SK-N-SH (cell line): Measurements from ENCODE around the gene NME2. TPM values are rescaled to one million over a fixed set of nuclear protein-coding genes. Genes with fewer than 3 reads are reported as not detected.

ENCODE experiments used
- CTCF ChIA-PET: fragments of 300-600, 350-600 bp; formaldehyde crosslinking; extraction: SDS; loops from one replicate; lab custom pipeline; 2021; lab: Yijun Ruan, JAX
- POLR2A ChIA-PET: fragments of 350-600 bp; sonication (Branson Sonifier 250); formaldehyde crosslinking; extraction: SDS; loops from one replicate; lab custom pipeline; 2020; ENCODE audit warnings: antibody characterized with exemption, inconsistent platforms; lab: Yijun Ruan, JAX
- DNase-seq: peaks from one replicate; pipeline ENCODE4 v3.0.0; 2012
- H2AFZ ChIP-seq: fragments of 200-600 bp; sonication (generic); 2 replicates; pipeline ENCODE4 v1.8.1; 2016; ENCODE audit warnings: antibody characterized with exemption, mild to moderate bottlenecking, low read depth
- H3F3A ChIP-seq: fragments of 200-600 bp; sonication (generic); replicated peaks from 2 replicates; pipeline ENCODE3; 2016; ENCODE audit warnings: antibody characterized with exemption, mild to moderate bottlenecking; ENCODE audit not compliant: insufficient read depth
- H3K27ac ChIP-seq, 2 experiments: fragments of 200-500 bp in 1 of 2; fragments of 200-600 bp in 1 of 2; sonication (Bioruptor generic) in 1 of 2; sonication (generic), shearing (Covaris generic) in 1 of 2; 2 replicates each; pipeline versions ENCODE4 v1.5.1 to v1.6.1; 2014 to 2016; ENCODE audit warnings: low read depth in 2 of 2, inconsistent platforms in 1 of 2, low read length in 1 of 2, mild to moderate bottlenecking in 1 of 2, mixed read lengths in 1 of 2
- H3K27me3 ChIP-seq: fragments of 200-600 bp; sonication (generic), shearing (Covaris generic); 2 replicates; pipeline ENCODE4 v1.6.1; 2016; ENCODE audit warnings: mixed run types; ENCODE audit not compliant: insufficient read depth
- H3K36me3 ChIP-seq, 2 experiments: fragments of 200-500 bp in 1 of 2; fragments of 200-600 bp in 1 of 2; sonication (Bioruptor generic) in 1 of 2; sonication (generic) in 1 of 2; replicated peaks in 1 of 2; 2 replicates each; pipeline versions ENCODE3 to v1.5.1; 2014 to 2016; ENCODE audit warnings: low read length in 1 of 2, mild to moderate bottlenecking in 1 of 2; ENCODE audit not compliant: insufficient read depth in 2 of 2, control insufficient read depth in 1 of 2
- H3K4me1 ChIP-seq, 2 experiments: fragments of 200-500 bp in 1 of 2; fragments of 200-600 bp in 1 of 2; sonication (Bioruptor generic) in 1 of 2; sonication (generic), shearing (Covaris generic) in 1 of 2; 2 replicates each; pipeline versions ENCODE4 v1.5.1 to v1.6.1; 2014 to 2016; ENCODE audit warnings: low read depth in 1 of 2, low read length in 1 of 2, mixed run types in 1 of 2; ENCODE audit not compliant: insufficient read depth in 2 of 2, control insufficient read depth in 1 of 2
- H3K4me2 ChIP-seq: fragments of 200-600 bp; sonication (generic), shearing (Covaris generic); 2 replicates; pipeline ENCODE4 v1.6.1; 2017; ENCODE audit warnings: mixed run types
- H3K4me3 ChIP-seq, 2 experiments: fragments of 200-500 bp in 1 of 2; fragments of 200-600 bp in 1 of 2; sonication (Bioruptor generic) in 1 of 2; sonication (generic), shearing (Covaris generic) in 1 of 2; 2 replicates each; pipeline versions ENCODE4 v1.5.1 to v1.8.1; 2014 to 2016; ENCODE audit warnings: low read depth in 2 of 2, inconsistent platforms in 1 of 2, low read length in 1 of 2, mild to moderate bottlenecking in 1 of 2, mixed read lengths in 1 of 2, moderate library complexity in 1 of 2
- H3K79me2 ChIP-seq: fragments of 200-600 bp; sonication (generic); 2 replicates; pipeline ENCODE4 v1.8.1; 2017; ENCODE audit warnings: mild to moderate bottlenecking; ENCODE audit not compliant: insufficient read depth
- H3K9ac ChIP-seq: fragments of 200-600 bp; sonication (generic); 2 replicates; pipeline ENCODE4 v1.6.1; 2017; ENCODE audit warnings: mixed run types
- H3K9me2 ChIP-seq: fragments of 200-600 bp; sonication (generic); 2 replicates; pipeline ENCODE4 v1.6.1; 2017; ENCODE audit warnings: mixed run types
- H3K9me3 ChIP-seq: fragments of 200-600 bp; sonication (generic); 2 replicates; pipeline ENCODE4 v1.6.1; 2017; ENCODE audit warnings: mixed run types, mild to moderate bottlenecking, moderate library complexity
- H4K20me1 ChIP-seq: fragments of 200-600 bp; sonication (generic); 2 replicates; pipeline ENCODE4 v1.6.1; 2017; ENCODE audit warnings: mild to moderate bottlenecking, mixed run types; ENCODE audit not compliant: insufficient read depth
- ELF1 ChIP-seq: IDR thresholded peaks from 2 replicates; pipeline ENCODE4 v1.4.0; 2012
- EZH2phosphoT487 ChIP-seq: fragments of 200-600 bp; sonication (generic); IDR thresholded peaks from 2 replicates; pipeline ENCODE4 v1.6.1; 2017; ENCODE audit warnings: low read depth, mixed run types, mild to moderate bottlenecking, antibody characterized with exemption, moderate library complexity, borderline replicate concordance
- FOXJ3 ChIP-seq: sonication (generic); formaldehyde crosslinking; IDR thresholded peaks from 2 replicates; pipeline ENCODE4 v1.5.1; 2020; ENCODE audit warnings: mild to moderate bottlenecking, missing genetic modification reagents
- FOXM1 ChIP-seq: IDR thresholded peaks from 2 replicates; pipeline ENCODE4 v1.4.0; 2012; ENCODE audit warnings: low read depth, mild to moderate bottlenecking
- GABPA ChIP-seq: IDR thresholded peaks from 2 replicates; pipeline ENCODE4 v1.4.0; 2012; ENCODE audit warnings: low read depth, mild to moderate bottlenecking
- GATA2 ChIP-seq: sonication (generic); formaldehyde crosslinking; IDR thresholded peaks from 2 replicates; pipeline ENCODE4 v1.5.0; 2020; ENCODE audit warnings: mild to moderate bottlenecking, missing genetic modification reagents
- IRF3 ChIP-seq: fragments of 150-350 bp; IDR thresholded peaks from 2 replicates; pipeline ENCODE4 v1.6.1; 2016; ENCODE audit warnings: mild to moderate bottlenecking, low read depth, low read length
- JUND ChIP-seq: IDR thresholded peaks from 2 replicates; pipeline ENCODE4 v1.4.0; 2012
- PBX3 ChIP-seq: IDR thresholded peaks from 2 replicates; pipeline ENCODE4; 2012
- REST ChIP-seq: IDR thresholded peaks from 2 replicates; pipeline ENCODE4 v1.6.1; 2012; ENCODE audit warnings: mild to moderate bottlenecking, low read depth, low read length, moderate library complexity
- RFX5 ChIP-seq: IDR thresholded peaks from 2 replicates; pipeline ENCODE4 v1.6.1; 2012; ENCODE audit warnings: mild to moderate bottlenecking, improper control_type of control experiment, low read length
- SIN3A ChIP-seq: IDR thresholded peaks from 2 replicates; pipeline ENCODE4 v1.6.1; 2012; ENCODE audit warnings: low read depth, mild to moderate bottlenecking, low read length, moderate library complexity, borderline replicate concordance
- SMC3 ChIP-seq: IDR thresholded peaks from 2 replicates; pipeline ENCODE4 v1.6.1; 2012; ENCODE audit warnings: low read depth, low read length, improper control_type of control experiment
- TAF1 ChIP-seq: IDR thresholded peaks from 2 replicates; pipeline ENCODE4 v1.6.1; 2012; ENCODE audit warnings: low read depth, mild to moderate bottlenecking, low read length, moderate library complexity, borderline replicate concordance
- USF2 ChIP-seq: fragments of 150-350 bp; IDR thresholded peaks from 2 replicates; pipeline ENCODE4 v1.6.1; 2017; ENCODE audit warnings: antibody characterized with exemption, low read length, low read depth, borderline replicate concordance
- YY1 ChIP-seq: IDR thresholded peaks from 2 replicates; pipeline ENCODE4 v1.4.0; 2012; ENCODE audit warnings: low read depth, mild to moderate bottlenecking
- WGBS: methylation state at CpG from one replicate; pipeline ENCODE4 v1.1.6; 2017; ENCODE audit warnings: low lambda C conversion rate; 5-methylcytosine and 5-hydroxymethylcytosine counted together
- polyA plus RNA-seq, 3 experiments: library from polyadenylated mRNA; depleted of rRNA; stranded (reverse); fragments of >200 nt; gene quantifications; 2 replicates each; pipeline ENCODE4 v1.2.3, GENCODE V29; 2012

NME2 gene
- polyA plus RNA-seq, 1 of the 3 experiments (the other 2 are of a cell fraction) = 1,446 TPM

- Histone ChIP-seq H3K4me2 (no peak overlapping the region), H3K4me3 (no peak overlapping the region), H3K36me3 (no peaks in the 10 kb centered on the region), H3K9me2 (no peaks in the 10 kb centered on the region), H3K27ac (no peak overlapping the region), H3K9ac (no peak overlapping the region), H2AFZ (no peak overlapping the region), H3K79me2 (no peaks in the 10 kb centered on the region), H3K27me3 (no peaks in the 10 kb centered on the region), H4K20me1 (no peaks in the 10 kb centered on the region), H3K4me1 (no peaks in the 10 kb centered on the region; a peak in 1 of 4 replicates), H3K9me3 (no peaks in the 10 kb centered on the region), H3F3A (peaks cover 5% of the 10 kb centered on the region)
- ChIA-PET CTCF (interaction anchor here (1.0 kb wide), 1 partner anchor 11 kb away, joined by 4 read pairs; no protein-coding TSS in a partner anchor), POLR2A (no interaction called here)
- TF ChIP-seq YY1 = no peak
- no peak for TF ChIP-seq SIN3A
- no peak for TF ChIP-seq IRF3
- no peak for TF ChIP-seq PBX3
- TF ChIP-seq EZH2phosphoT487 = no peak
- TF ChIP-seq GABPA = no peak
- TF ChIP-seq JUND = no peak
- no peak for TF ChIP-seq FOXJ3 (CRISPR knock-in tag)
- no peak for TF ChIP-seq GATA2 (CRISPR knock-in tag)
- TF ChIP-seq RFX5 = no peak
- no peak for TF ChIP-seq TAF1
- no peak for TF ChIP-seq SMC3
- no peak for TF ChIP-seq FOXM1
- TF ChIP-seq REST = no peak
- no peak for TF ChIP-seq ELF1
- no peak for TF ChIP-seq USF2
- DNase-seq = no peak
- WGBS = 82% methylated on average over 6 of the region's 6 CpGs
Measured at GRCh38 chr17:51144266-51145022, 21.8 kb upstream of the NME2 start.
